H1 (cell line): ENCODE data around the gene LIAS. TPM values are rescaled to one million over a fixed set of nuclear protein-coding genes. Genes with fewer than 3 reads are reported as not detected.

Source experiments
- CTCF ChIA-PET: fragments of 300-600 bp; sonication (Branson Sonifier 250); formaldehyde crosslinking; loops from one replicate; lab custom pipeline; 2021; ENCODE audit not compliant: partially characterized antibody; lab: Charles Lee
- POLR2A ChIA-PET: fragments of 300-600 bp; sonication (Branson Sonifier 250); formaldehyde crosslinking; loops from one replicate; lab custom pipeline; 2021; ENCODE audit warnings: inconsistent platforms; ENCODE audit not compliant: partially characterized antibody; lab: Charles Lee
- DNase-seq, 2 experiments: peaks; one replicate each; pipeline versions ENCODE4 v3.0.0 to v3.0.0-alpha.2; 2010 to 2022; ENCODE audit warnings: low spot score in 2 of 2, low read depth in 1 of 2, mixed read lengths in 1 of 2
- FAIRE-seq: peaks from 2 replicates; lab custom pipeline; 2011; peaks lifted over from hg19 to GRCh38; lab: Jason Lieb, UNC
- H2AFZ ChIP-seq: 2 replicates; pipeline ENCODE4 v1.8.1; 2012; ENCODE audit warnings: low read length, inconsistent platforms
- H2AK5ac ChIP-seq: 2 replicates; pipeline ENCODE4 v1.6.1; 2013; ENCODE audit warnings: low read depth, low read length
- H2BK120ac ChIP-seq: replicated peaks from 2 replicates; pipeline ENCODE3; 2013; ENCODE audit warnings: low read depth, low read length, inconsistent platforms
- H2BK12ac ChIP-seq: 2 replicates; pipeline ENCODE4 v1.6.1; 2013; ENCODE audit warnings: low read depth, low read length
- H2BK15ac ChIP-seq: 2 replicates; pipeline ENCODE4 v1.6.1; 2013; ENCODE audit warnings: low read length
- H2BK20ac ChIP-seq: 2 replicates; pipeline ENCODE4 v1.6.1; 2013; ENCODE audit warnings: low read length
- H2BK5ac ChIP-seq: 2 replicates; pipeline ENCODE4 v1.6.1; 2013; ENCODE audit warnings: low read depth, low read length
- H3K14ac ChIP-seq: 2 replicates; pipeline ENCODE4 v1.6.1; 2013; ENCODE audit warnings: inconsistent platforms; ENCODE audit not compliant: insufficient read length
- H3K18ac ChIP-seq: 2 replicates; pipeline ENCODE4 v1.6.1; 2013; ENCODE audit warnings: low read length; ENCODE audit errors: extremely low read depth
- H3K23ac ChIP-seq: 2 replicates; pipeline ENCODE4 v1.6.1; 2013; ENCODE audit warnings: inconsistent platforms; ENCODE audit not compliant: insufficient read length
- H3K23me2 ChIP-seq: 2 replicates; pipeline ENCODE4 v1.6.1; 2013; ENCODE audit warnings: low read depth, low read length
- H3K27ac ChIP-seq: 2 replicates; pipeline ENCODE4 v1.6.1; 2011; ENCODE audit warnings: low read depth, low read length, inconsistent platforms
- H3K27me3 ChIP-seq, 4 experiments: replicated peaks in 1 of 4; 1 replicate in 1 of 4; 2 replicates in 3 of 4; pipeline versions ENCODE4 v1.6.1 to v1.8.1; 2011 to 2013; ENCODE audit warnings: low read length in 3 of 4, mild to moderate bottlenecking in 3 of 4, inconsistent platforms in 2 of 4, mixed read lengths in 2 of 4, moderate library complexity in 1 of 4; ENCODE audit not compliant: control insufficient read depth in 3 of 4, insufficient read depth in 3 of 4; ENCODE audit errors: extremely low read depth in 1 of 4
- H3K36me3 ChIP-seq, 4 experiments: 2 replicates each; pipeline versions ENCODE4 v1.6.1 to v1.8.1; 2011 to 2013; ENCODE audit warnings: mild to moderate bottlenecking in 4 of 4, low read length in 3 of 4, moderate library complexity in 2 of 4, control low read depth in 1 of 4, inconsistent platforms in 1 of 4; ENCODE audit not compliant: insufficient read depth in 4 of 4, control insufficient read depth in 2 of 4
- H3K4ac ChIP-seq: replicated peaks from 2 replicates; pipeline ENCODE3; 2013; ENCODE audit warnings: low read length, low read depth, mixed read lengths, inconsistent platforms; ENCODE audit not compliant: insufficient read length
- H3K4me1 ChIP-seq, 4 experiments: replicated peaks in 1 of 4; 1 replicate in 1 of 4; 2 replicates in 3 of 4; pipeline versions ENCODE4 v1.6.1 to v1.8.1; 2011 to 2013; ENCODE audit warnings: low read length in 3 of 4, inconsistent platforms in 2 of 4, mixed read lengths in 1 of 4; ENCODE audit not compliant: insufficient read depth in 4 of 4, control insufficient read depth in 3 of 4
- H3K4me2 ChIP-seq, 2 experiments: 2 replicates each; pipeline versions ENCODE4 v1.6.1 to v1.8.1; 2011 to 2013; ENCODE audit warnings: low read depth in 2 of 2, low read length in 2 of 2, control low read depth in 1 of 2, inconsistent platforms in 1 of 2, mild to moderate bottlenecking in 1 of 2; ENCODE audit not compliant: insufficient read depth in 1 of 2
- H3K4me3 ChIP-seq, 4 experiments: fragments of 200-600, 300-600 bp in 1 of 4; sonication (generic), shearing (Covaris generic), sonication (Bioruptor Twin) in 1 of 4; 2 replicates each; pipeline versions ENCODE4 v1.5.1 to v1.8.1; 2011 to 2016; ENCODE audit warnings: low read length in 4 of 4, low read depth in 3 of 4, control low read depth in 2 of 4, inconsistent platforms in 2 of 4, mild to moderate bottlenecking in 2 of 4, mixed read lengths in 1 of 4, moderate library complexity in 1 of 4; ENCODE audit not compliant: insufficient read depth in 2 of 4; ENCODE audit errors: extremely low read depth in 1 of 4
- H3K56ac ChIP-seq: replicated peaks from 2 replicates; pipeline ENCODE3; 2013; ENCODE audit warnings: low read depth, mild to moderate bottlenecking, mixed read lengths, low read length, inconsistent platforms; ENCODE audit not compliant: insufficient read length
- H3K79me1 ChIP-seq: 2 replicates; pipeline ENCODE4 v1.6.1; 2013; ENCODE audit warnings: low read depth, low read length, control low read depth
- H3K79me2 ChIP-seq, 2 experiments: 2 replicates each; pipeline versions ENCODE4 v1.6.1 to v1.8.1; 2012 to 2013; ENCODE audit warnings: low read length in 2 of 2, mild to moderate bottlenecking in 2 of 2, inconsistent platforms in 1 of 2; ENCODE audit not compliant: insufficient read depth in 2 of 2, control insufficient read depth in 1 of 2
- H3K9ac ChIP-seq, 4 experiments: replicated peaks in 1 of 4; 1 replicate in 1 of 4; 2 replicates in 3 of 4; pipeline versions ENCODE4 v1.6.1 to v1.8.1; 2011 to 2013; ENCODE audit warnings: low read depth in 3 of 4, low read length in 3 of 4, control low read depth in 2 of 4, mild to moderate bottlenecking in 2 of 4, moderate library complexity in 2 of 4, inconsistent platforms in 1 of 4; ENCODE audit errors: extremely low read depth in 1 of 4
- H3K9me3 ChIP-seq, 2 experiments: 2 replicates each; pipeline versions ENCODE4 v1.6.1 to v1.8.1; 2012 to 2013; ENCODE audit warnings: mild to moderate bottlenecking in 2 of 2, moderate library complexity in 2 of 2, control low read depth in 1 of 2, inconsistent platforms in 1 of 2, low read depth in 1 of 2, low read length in 1 of 2, mixed read lengths in 1 of 2; ENCODE audit not compliant: insufficient read depth in 2 of 2
- H4K20me1 ChIP-seq, 2 experiments: replicated peaks in 1 of 2; 2 replicates each; pipeline versions ENCODE3 to v1.8.1; 2011 to 2013; ENCODE audit warnings: inconsistent platforms in 2 of 2, low read length in 2 of 2, mild to moderate bottlenecking in 1 of 2; ENCODE audit not compliant: insufficient read depth in 2 of 2, control insufficient read depth in 1 of 2
- H4K5ac ChIP-seq: 2 replicates; pipeline ENCODE4 v1.6.1; 2013; ENCODE audit warnings: low read length, low read depth, mixed read lengths, inconsistent platforms; ENCODE audit not compliant: insufficient read length
- H4K8ac ChIP-seq: 2 replicates; pipeline ENCODE4 v1.8.0; 2013; ENCODE audit warnings: mild to moderate bottlenecking, moderate library complexity, low read length, inconsistent platforms; ENCODE audit not compliant: insufficient read depth; ENCODE audit errors: extremely low read depth
- H4K91ac ChIP-seq: replicated peaks from 2 replicates; pipeline ENCODE3; 2013; ENCODE audit warnings: low read length, mixed read lengths, inconsistent platforms; ENCODE audit not compliant: insufficient read length
- MAFK ChIP-seq: IDR thresholded peaks from 2 replicates; pipeline ENCODE4 v1.6.1; 2012; ENCODE audit warnings: low read depth, mild to moderate bottlenecking, improper control_type of control experiment, low read length
- NRF1 ChIP-seq: IDR thresholded peaks from 2 replicates; pipeline ENCODE4 v1.6.1; 2011; ENCODE audit warnings: mild to moderate bottlenecking, low read depth, low read length, improper control_type of control experiment
- TAF1 ChIP-seq: IDR thresholded peaks from 2 replicates; pipeline ENCODE4 v1.6.1; 2011; ENCODE audit warnings: mild to moderate bottlenecking, low read depth, low read length
- TCF12 ChIP-seq: IDR thresholded peaks from 2 replicates; pipeline ENCODE4 v1.6.1; 2011; ENCODE audit warnings: low read depth, mild to moderate bottlenecking, low read length
- WGBS, 2 experiments: shearing (Covaris generic) in 1 of 2; methylation state at CpG; one replicate each; pipeline versions ENCODE4 v1.1.6 to v1.1.7; 2013 to 2015; ENCODE audit warnings: low lambda C conversion rate in 2 of 2, mixed read lengths in 2 of 2, inconsistent platforms in 1 of 2, low coverage in 1 of 2, missing lambda C conversion rate in 1 of 2; ENCODE audit not compliant: insufficient replicate concordance in 2 of 2, insufficient coverage in 1 of 2, insufficient read length in 1 of 2; ENCODE audit errors: extremely low coverage in 1 of 2, missing lambda C conversion rate in 1 of 2; 5-methylcytosine and 5-hydroxymethylcytosine counted together
- polyA plus RNA-seq, 7 experiments: library from polyadenylated mRNA; depleted of rRNA in 3 of 7; stranded (reverse) in 5 of 7; unstranded in 2 of 7; fragments of >200 nt in 5 of 7; fragments of 200-250 nt in 2 of 7; gene quantifications; 1 replicate in 5 of 7; 2 replicates in 1 of 7; 4 replicates in 1 of 7; pipeline versions ENCODE4 v1.2.1 to v1.2.3, GENCODE V29; 2011 to 2013; ENCODE audit warnings: missing spikeins in 2 of 7, mixed read lengths in 2 of 7
- total RNA-seq: library from RNA; stranded (reverse); fragmentation: NEBNext Ultra II Directional; extraction: Animal tissue kit (Norgen Biotek cat#: 25700); gene quantifications from 2 replicates; pipeline ENCODE4 v1.2.1, GENCODE V29; 2021

LIAS gene
- total and polyA plus RNA-seq, 2 of the 8 experiments (the other 6 are each of a cell fraction or from before 2014, with no cell fraction given), result 10.5 to 24.9 TPM

- TF ChIP-seq TCF12, result no peak
- no peak for TF ChIP-seq TAF1
- peak; percentile 57; the same call in 1 of the 2 replicates for TF ChIP-seq MAFK
- TF ChIP-seq NRF1, result no peak
- Histone ChIP-seq H4K20me1 (no peaks in the 10 kb centered on the region), H3K4me2 (no peak overlapping the region), H3K4me1 (no peaks in the 10 kb centered on the region), H2BK20ac (no peak overlapping the region), H3K4me3 (no peak overlapping the region), H3K56ac (no peak overlapping the region), H3K23ac (no peak overlapping the region), H3K18ac (no peak overlapping the region), H4K5ac (no peak overlapping the region), H2BK5ac (no peak overlapping the region), H2AK5ac (no peak overlapping the region), H2AFZ (no peak overlapping the region), H3K9ac (no peak overlapping the region), H3K9me3 (no peaks in the 10 kb centered on the region), H2BK120ac (no peak overlapping the region), H4K91ac (no peak overlapping the region), H3K79me2 (no peaks in the 10 kb centered on the region), H3K36me3 (no peaks in the 10 kb centered on the region), H3K23me2 (no peaks in the 10 kb centered on the region), H3K14ac (no peak overlapping the region), H3K4ac (no peak overlapping the region), H3K27ac (no peak overlapping the region), H4K8ac (no peak overlapping the region), H3K27me3 (no peaks in the 10 kb centered on the region), H2BK15ac (no peak overlapping the region), H3K79me1 (no peaks in the 10 kb centered on the region), H2BK12ac (no peak overlapping the region)
- WGBS, 2 experiments, result 89% methylated on average over 10 of the region's 10 CpGs; no CpG with 5 or more reads in 1 of the 2 experiments
- no peak for DNase-seq
- no peak for FAIRE-seq
- ChIA-PET CTCF (interaction anchor here (2.5 kb wide), 1 partner anchor 9 kb away, joined by 10 read pairs; no protein-coding TSS in a partner anchor), POLR2A (interaction anchor here (0.9 to 1.0 kb wide), 2 partner anchors 24 to 31 kb away, joined by 3 to 4 read pairs; partner anchors contain the start of genes LIAS and RPL9)
These were observed 31.2 kb upstream of the LIAS start for GRCh38 chr4:39427520-39428114.
